ENCODE measurements around the gene TCF25. TPM values are rescaled to one million over a fixed set of nuclear protein-coding genes. Genes with fewer than 3 reads are reported as not detected.

TCF25 gene
- total RNA-seq, 1 experiment from 2014 or later = 345 TPM

DNA sequence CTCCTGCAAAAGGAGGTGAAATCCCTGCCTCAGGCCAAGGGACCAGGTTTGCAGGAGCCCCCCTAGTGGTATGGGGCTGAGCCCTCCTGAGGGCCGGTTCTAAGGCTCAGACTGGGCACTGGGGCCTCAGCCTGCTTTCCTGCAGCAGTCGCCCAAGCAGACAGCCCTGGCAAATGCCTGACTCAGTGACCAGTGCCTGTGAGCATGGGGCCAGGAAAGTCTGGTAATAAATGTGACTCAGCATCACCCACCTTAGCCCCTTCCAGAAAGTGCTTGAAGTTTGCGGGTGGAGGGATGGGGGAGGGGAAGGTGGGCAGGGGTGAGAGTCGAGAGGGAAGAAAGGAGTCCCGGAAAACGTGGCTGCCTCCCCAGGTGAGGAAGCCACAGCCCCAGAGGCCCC lies 47.3 kb downstream of the TCF25 start (continued):
- no peak for TF ChIP-seq TCF7L2 (IDR thresholded peaks at IDR 0.05; ENCODE audit: borderline replicate concordance, extremely low read depth, insufficient read depth, insufficient read length)
- no peak for TF ChIP-seq FOSL1 (IDR thresholded peaks at IDR 0.05; ENCODE audit: low read depth)

DNA sequence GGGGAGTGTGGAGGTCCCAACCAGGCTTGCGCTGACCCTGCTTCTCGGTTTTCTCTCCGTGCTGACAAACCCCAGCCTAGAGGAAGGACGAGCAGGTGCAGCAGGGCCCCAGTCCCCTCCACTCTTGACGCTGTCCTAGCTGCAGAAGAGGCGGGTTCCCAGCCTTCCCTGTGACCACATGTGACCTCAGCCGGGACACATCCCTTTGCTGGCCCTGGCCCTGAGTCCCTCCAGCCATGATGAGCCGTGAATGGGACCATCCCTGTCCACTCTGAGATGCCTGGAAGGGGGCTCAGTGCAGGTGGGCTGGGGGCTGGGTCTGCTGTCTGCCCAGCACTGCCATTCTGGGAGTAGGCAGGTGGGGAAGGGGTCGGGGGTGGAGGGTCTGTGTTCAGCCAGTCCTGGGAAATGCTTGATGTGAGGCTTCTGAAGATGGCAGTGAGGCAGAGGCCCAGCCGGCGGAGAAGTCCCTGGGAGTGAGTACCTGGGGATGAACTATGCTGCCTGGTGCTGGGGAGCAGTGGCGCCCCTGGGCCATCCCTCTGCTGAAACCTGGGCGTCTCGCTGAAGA lies 47.8 kb downstream of the TCF25 start:
- 0 out of 2 replicates have a peak, but pooled peaks have one; percentile 51 for TF ChIP-seq ZFX (IDR thresholded peaks at IDR 0.05)
- no peak for TF ChIP-seq CTCF (IDR thresholded peaks at IDR 0.05 in 2 of 3, conservative IDR thresholded peaks at IDR 0.05 in 1 of 3; ENCODE audit: borderline replicate concordance in 1 of 3, insufficient read depth in 1 of 3, low read depth in 2 of 3, low read length in 2 of 3)
- TF ChIP-seq MAX (IDR thresholded peaks at IDR 0.05) = no peak

More for the DNA sequence above, 47.8 kb downstream of the TCF25 start:
- Histone ChIP-seq H3K27me3 (ENCODE audit: insufficient read depth, low read length) (no peaks in the 10 kb centered on the region), H3K36me3 (ENCODE audit: control insufficient read depth in 1 of 2, insufficient read depth in 2 of 2, low read length in 2 of 2) (peaks cover 0 to 2% of the 10 kb centered on the region in 2 experiments; a peak in 1 of 4 replicates), H3K27ac (ENCODE audit: low read depth, low read length) (peak overlapping the region; percentile 100), H3K4me2 (ENCODE audit: low read length) (peak overlapping the region; percentile 79), H3K4me1 (ENCODE audit: control insufficient read depth in 1 of 2, insufficient read depth in 2 of 2, low read length in 2 of 2) (peaks cover 52 to 88% of the 10 kb centered on the region in 2 experiments), H4K20me1 (ENCODE audit: insufficient read depth) (peaks cover 8% of the 10 kb centered on the region; the same call in 1 of the 2 replicates), H3K4me3 (replicated peaks in 1 of 2; ENCODE audit: low read depth in 1 of 2, low read length in 2 of 2) (peak overlapping the region; percentile 74 to 91), H3K9ac (ENCODE audit: low read length) (peak overlapping the region; percentile 74), H2AFZ (ENCODE audit: low read depth, low read length, poor library complexity, severe bottlenecking) (no peak overlapping the region), H3K9me2 (ENCODE audit: insufficient read depth) (no peaks in the 10 kb centered on the region), H3K9me3 (ENCODE audit: control insufficient read depth in 1 of 2, insufficient read depth in 1 of 2, low read depth in 1 of 2, low read length in 2 of 2) (no peaks in the 10 kb centered on the region), H3K79me2 (ENCODE audit: insufficient read depth, low read length) (peaks cover 30% of the 10 kb centered on the region)
- BruUV-seq (replicated peaks) = no TSS peak
- DNase-seq (ENCODE audit: low read depth, low spot score) (no peak), ATAC-seq (peak; percentile 0)
- ChIA-PET CTCF (interaction anchor here (1.2 to 5.1 kb wide), 3 partner anchors 12 to 215 kb away, joined by 3 to 57 read pairs (median 5); no protein-coding TSS in a partner anchor), POLR2A (interaction anchor here (0.7 to 3.5 kb wide), 8 partner anchors 11 to 215 kb away, joined by 3 to 22 read pairs (median 11); partner anchors contain the start of gene TCF25), RAD21 (ENCODE audit: low non-redundant PET in 1 of 2, low total read pairs in 2 of 2, uncharacterized antibody in 2 of 2, unreplicated experiment in 2 of 2) (interaction anchor here in 1 of 2 experiments (1.1 kb wide), 1 partner anchor 48 kb away, joined by 4 read pairs; the partner anchor contains the start of gene TCF25)
- intact Hi-C loops (cut with micrococcal nuclease) = loop anchor here (5.0 kb wide), 1 partner anchor 49 kb away; the partner anchor contains the start of gene TCF25

Data from HCT116 (cell line).